SKM-1 (cell line): ENCODE results near the gene CXCL6.

Experiments used
- DNase-seq: peaks from one replicate; lab custom pipeline; 2025; ENCODE audit not compliant: unreplicated experiment; lab: John Stamatoyannopoulos, UW

Gene CXCL6

GRCh38 chr4:73836373-73837279, at the start of gene CXCL6:
Gene CXCL6 (plus strand): TSS chr4:73836678. CDS start chr4:73836751, 73 bp downstream.
- DNase-seq: no peak

- no peak for DNase-seq
Measured at GRCh38 chr4:73788411-73788810, 48.1 kb upstream of the CXCL6 start.

- no peak for DNase-seq
Measured at GRCh38 chr4:73798842-73799241, 37.6 kb upstream of the CXCL6 start.

GRCh38 chr4:73800206-73800605, 36.3 kb upstream of the CXCL6 start:
- DNase-seq: no peak

GRCh38 chr4:73801692-73802091, 34.8 kb upstream of the CXCL6 start:
- DNase-seq: no peak

GRCh38 chr4:73803213-73803612, 33.3 kb upstream of the CXCL6 start:
- DNase-seq: no peak

GRCh38 chr4:73810191-73810590, 26.3 kb upstream of the CXCL6 start:
- DNase-seq: no peak

GRCh38 chr4:73811841-73812240, 24.6 kb upstream of the CXCL6 start:
- DNase-seq: no peak

- DNase-seq: no peak
Measured at GRCh38 chr4:73814679-73815078, 21.8 kb upstream of the CXCL6 start.

- no peak for DNase-seq
Measured at GRCh38 chr4:73815145-73815544, 21.3 kb upstream of the CXCL6 start.

- no peak for DNase-seq
Measured at GRCh38 chr4:73816814-73817213, 19.7 kb upstream of the CXCL6 start.

GRCh38 chr4:73817341-73817740, 19.1 kb upstream of the CXCL6 start:
- no peak for DNase-seq

GRCh38 chr4:73821325-73821724, 15.2 kb upstream of the CXCL6 start:
- DNase-seq: no peak

GRCh38 chr4:73822389-73822788, 14.1 kb upstream of the CXCL6 start:
- DNase-seq: no peak

- peak; percentile 37 for DNase-seq
Measured at GRCh38 chr4:73822812-73823504, 13.5 kb upstream of the CXCL6 start.

GRCh38 chr4:73823760-73824159, 12.7 kb upstream of the CXCL6 start:
- DNase-seq: no peak

- DNase-seq: peak; percentile 72
Measured at GRCh38 chr4:73828956-73829355, 7.5 kb upstream of the CXCL6 start.

- DNase-seq: no peak
Measured at GRCh38 chr4:73831569-73831968, 4.9 kb upstream of the CXCL6 start.

- no peak for DNase-seq
Measured at GRCh38 chr4:73832651-73833237, 3.7 kb upstream of the CXCL6 start.

GRCh38 chr4:73839071-73839470, 2.6 kb downstream of the CXCL6 start:
- DNase-seq: no peak

- DNase-seq: no peak
Measured at GRCh38 chr4:73839715-73840114, 3.2 kb downstream of the CXCL6 start.
